GM12878 (cell line): Measurements from ENCODE around the gene CASP8AP2. TPM values are rescaled to one million over a fixed set of nuclear protein-coding genes. Genes with fewer than 3 reads are reported as not detected.

Experiments used
- ATAC-seq: fragments of 200-7000 bp; cut with Tn5 transposase; 3 replicates; pipeline ENCODE4 v1.9.1; 2020; ENCODE audit warnings: mild to moderate bottlenecking, moderate library complexity
- BruUV-seq: library from RNA; stranded (reverse); fragments of 400-500 nt; replicated peaks from 2 replicates; lab custom pipeline; 2021; lab: Mats Ljungman, UMichigan
- CTCF ChIA-PET: fragments of 300-600 bp; sonication (Branson Sonifier 250); formaldehyde crosslinking; extraction: SDS; loops from one replicate; lab custom pipeline; 2021; ENCODE audit warnings: inconsistent platforms; lab: Yijun Ruan, JAX
- POLR2A ChIA-PET: fragments of 350-600 bp; formaldehyde crosslinking; extraction: SDS; loops from one replicate; lab custom pipeline; 2021; ENCODE audit warnings: inconsistent platforms; lab: Charles Lee
- RAD21 ChIA-PET: fragments of 300-600 bp; sonication (Branson Sonifier 250); formaldehyde crosslinking; loops from one replicate; lab custom pipeline; 2023; ENCODE audit warnings: antibody characterized with exemption; ENCODE audit not compliant: unreplicated experiment; lab: Charles Lee
- SMC1A ChIA-PET: fragments of 300-600 bp; sonication (Branson Sonifier 250); formaldehyde crosslinking; loops from one replicate; lab custom pipeline; 2023; ENCODE audit not compliant: unreplicated experiment, uncharacterized antibody; lab: Charles Lee
- DNase-seq: peaks from one replicate; pipeline ENCODE4 v3.0.0-alpha.2; 2011; ENCODE audit warnings: low read depth, low spot score
- FAIRE-seq: peaks from 3 replicates; lab custom pipeline; 2011; peaks lifted over from hg19 to GRCh38; lab: Jason Lieb, UNC
- H2AFZ ChIP-seq: 2 replicates; pipeline ENCODE4 v1.6.0; 2011; ENCODE audit warnings: low read depth, low read length, control low read depth; ENCODE audit not compliant: control insufficient read depth
- H3K27ac ChIP-seq: 2 replicates; pipeline ENCODE4 v1.5.1; 2011; ENCODE audit warnings: control low read depth; ENCODE audit not compliant: control insufficient read depth, insufficient read depth
- H3K27me3 ChIP-seq, 2 experiments: replicated peaks in 1 of 2; 2 replicates each; pipeline versions ENCODE4 v1.6.0 to v1.6.1; 2011; ENCODE audit warnings: low read length in 1 of 2; ENCODE audit not compliant: control insufficient read depth in 2 of 2, insufficient read depth in 2 of 2
- H3K36me3 ChIP-seq, 2 experiments: 2 replicates each; pipeline ENCODE4 v1.5.1; 2011; ENCODE audit warnings: low read length in 1 of 2; ENCODE audit not compliant: control insufficient read depth in 2 of 2, insufficient read depth in 2 of 2
- H3K4me1 ChIP-seq: 2 replicates; pipeline ENCODE4 v1.6.1; 2011; ENCODE audit warnings: mild to moderate bottlenecking, low read length, moderate library complexity, mixed read lengths; ENCODE audit not compliant: control insufficient read depth, insufficient read depth
- H3K4me2 ChIP-seq: 2 replicates; pipeline ENCODE4 v1.6.0; 2011; ENCODE audit warnings: control low read depth; ENCODE audit not compliant: control insufficient read depth, insufficient read depth
- H3K4me3 ChIP-seq: fragments of 200-600 bp; sonication (generic); 2 replicates; pipeline ENCODE4 v1.5.1; 2016
- H3K79me2 ChIP-seq: 2 replicates; pipeline ENCODE4 v1.6.0; 2011; ENCODE audit warnings: low read length; ENCODE audit not compliant: control insufficient read depth, insufficient read depth
- H3K9ac ChIP-seq: 2 replicates; pipeline ENCODE4 v1.8.0; 2011; ENCODE audit warnings: low read length, control low read depth, mixed read lengths; ENCODE audit not compliant: control insufficient read depth, insufficient read depth
- H3K9me3 ChIP-seq: replicated peaks from 3 replicates; pipeline ENCODE4 v1.5.1; 2011; ENCODE audit warnings: mild to moderate bottlenecking, low read length; ENCODE audit not compliant: control insufficient read depth, insufficient read depth
- H4K20me1 ChIP-seq: 2 replicates; pipeline ENCODE4 v1.6.0; 2011; ENCODE audit not compliant: control insufficient read depth, insufficient read depth
- EGR1 ChIP-seq, 2 experiments: IDR thresholded peaks; 1 replicate in 1 of 2; 2 replicates in 1 of 2; pipeline ENCODE4 v1.6.1; 2011 to 2012; ENCODE audit warnings: low read depth in 2 of 2, low read length in 2 of 2, borderline replicate concordance in 1 of 2, mild to moderate bottlenecking in 1 of 2, moderate library complexity in 1 of 2
- RUNX3 ChIP-seq: IDR thresholded peaks from 2 replicates; pipeline ENCODE4 v1.6.1; 2012; ENCODE audit warnings: low read length, inconsistent platforms
- WGBS: methylation state at CpG from one replicate; pipeline ENCODE4 v1.1.6; 2016; ENCODE audit warnings: low lambda C conversion rate; ENCODE audit not compliant: insufficient replicate concordance, insufficient coverage; ENCODE audit errors: missing lambda C conversion rate; 5-methylcytosine and 5-hydroxymethylcytosine counted together
- in situ Hi-C: fragments of 300-500 bp; cut with MboI; formaldehyde crosslinking; loops from 9 replicates; pipeline ENCODE4 v1.14.3; 2018; ENCODE audit warnings: mixed read lengths
- intact Hi-C: fragments of 100-400 bp; cut with micrococcal nuclease; formaldehyde crosslinking; loops from one replicate; pipeline ENCODE4 v1.14.2; 2022; ENCODE audit not compliant: unreplicated experiment
- polyA plus RNA-seq, 11 experiments: library from polyadenylated mRNA; depleted of rRNA in 4 of 11; unstranded in 6 of 11; stranded (reverse) in 5 of 11; fragments of >200 nt; fragmentation: Nextera tagmentation in 4 of 11; fragmentation: Illumina TruSeq in 1 of 11; extraction: Ambion mirVana in 4 of 11; extraction: Trizol in 1 of 11; gene quantifications; 1 replicate in 1 of 11; 2 replicates in 10 of 11; pipeline versions ENCODE4 v1.2.1 to v1.2.3, GENCODE V29; 2011 to 2016; ENCODE audit warnings: inconsistent platforms in 2 of 11, missing spikeins in 2 of 11, low read depth in 1 of 11
- total RNA-seq, 4 experiments: library from RNA; depleted of rRNA in 3 of 4; stranded (reverse); fragments of >200 nt in 3 of 4; fragmentation: Illumina TruSeq in 1 of 4; extraction: Trizol in 1 of 4; gene quantifications; 2 replicates each; pipeline versions ENCODE4 v1.2.1 to v1.2.3, GENCODE V29; 2013 to 2021
- TF ChIP-seq, protein P1 (sequence below): IDR thresholded peaks from 2 replicates; pipeline ENCODE4 v1.6.1; 2012; ENCODE audit warnings: mild to moderate bottlenecking, low read depth, low read length
- TF ChIP-seq, protein P2 (sequence below): IDR thresholded peaks from 2 replicates; pipeline ENCODE4 v1.6.1; 2011; ENCODE audit warnings: borderline replicate concordance, low read depth, mild to moderate bottlenecking, moderate library complexity, mixed read lengths, low read length; ENCODE audit not compliant: insufficient read depth; ENCODE audit errors: extremely low read length
- TF ChIP-seq, protein P3 (sequence below): IDR thresholded peaks from 2 replicates; pipeline ENCODE4 v1.6.1; 2012; ENCODE audit warnings: low read length, inconsistent platforms

Gene CASP8AP2
- total and polyA plus RNA-seq, 10 of the 15 experiments (the other 5 are each of a cell fraction or from before 2014, with no cell fraction given), result 11.1 to 28.7 (median 17.1) TPM

DNA sequence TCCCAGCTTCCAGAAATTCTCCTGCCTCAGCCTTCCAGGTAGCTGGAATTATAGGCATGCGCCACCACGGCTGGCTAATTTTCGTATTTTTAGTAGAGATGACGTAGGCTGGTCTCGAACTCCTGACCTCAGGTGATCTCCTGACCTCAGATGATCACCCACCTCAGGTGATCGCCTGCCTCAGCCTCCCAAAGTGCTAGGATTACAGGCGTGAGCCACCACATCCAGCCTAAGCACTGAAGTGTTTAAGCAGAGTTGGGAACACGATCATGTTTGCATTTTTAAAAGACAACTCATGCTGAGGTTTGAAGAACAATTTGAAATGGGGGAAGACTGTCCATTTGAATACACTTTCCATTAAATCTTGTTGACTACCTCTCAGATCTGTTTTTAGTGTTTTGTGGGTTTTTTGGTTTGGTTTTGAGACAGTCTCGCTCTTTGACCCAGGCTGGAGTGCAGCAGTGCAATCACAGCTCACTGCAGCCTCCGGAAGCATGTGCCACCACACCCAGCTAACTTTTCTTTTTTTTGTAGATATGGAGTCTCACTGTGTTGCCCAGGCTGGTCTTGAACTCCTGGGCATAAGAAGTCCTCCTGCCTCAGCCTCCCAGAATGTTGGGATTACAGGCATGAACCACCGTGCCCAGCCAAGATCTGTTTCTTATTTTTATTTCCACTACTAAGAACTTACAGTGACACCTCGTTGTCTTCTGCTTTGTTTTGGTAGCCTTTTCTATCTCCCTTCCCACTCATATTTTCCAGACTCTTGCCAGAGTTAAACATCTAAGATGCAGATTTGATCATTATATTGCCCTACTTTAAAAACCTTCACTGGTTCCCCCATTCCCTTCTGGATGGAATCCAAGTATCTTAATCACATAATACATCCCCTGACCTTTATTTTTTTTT, 5.5 kb downstream of the CASP8AP2 start (continued):
- TF ChIP-seq EGR1 (IDR thresholded peaks at IDR 0.05; ENCODE audit: borderline replicate concordance in 1 of 2, low read depth in 2 of 2, low read length in 2 of 2), result no peak
- TF ChIP-seq, protein P1, sequence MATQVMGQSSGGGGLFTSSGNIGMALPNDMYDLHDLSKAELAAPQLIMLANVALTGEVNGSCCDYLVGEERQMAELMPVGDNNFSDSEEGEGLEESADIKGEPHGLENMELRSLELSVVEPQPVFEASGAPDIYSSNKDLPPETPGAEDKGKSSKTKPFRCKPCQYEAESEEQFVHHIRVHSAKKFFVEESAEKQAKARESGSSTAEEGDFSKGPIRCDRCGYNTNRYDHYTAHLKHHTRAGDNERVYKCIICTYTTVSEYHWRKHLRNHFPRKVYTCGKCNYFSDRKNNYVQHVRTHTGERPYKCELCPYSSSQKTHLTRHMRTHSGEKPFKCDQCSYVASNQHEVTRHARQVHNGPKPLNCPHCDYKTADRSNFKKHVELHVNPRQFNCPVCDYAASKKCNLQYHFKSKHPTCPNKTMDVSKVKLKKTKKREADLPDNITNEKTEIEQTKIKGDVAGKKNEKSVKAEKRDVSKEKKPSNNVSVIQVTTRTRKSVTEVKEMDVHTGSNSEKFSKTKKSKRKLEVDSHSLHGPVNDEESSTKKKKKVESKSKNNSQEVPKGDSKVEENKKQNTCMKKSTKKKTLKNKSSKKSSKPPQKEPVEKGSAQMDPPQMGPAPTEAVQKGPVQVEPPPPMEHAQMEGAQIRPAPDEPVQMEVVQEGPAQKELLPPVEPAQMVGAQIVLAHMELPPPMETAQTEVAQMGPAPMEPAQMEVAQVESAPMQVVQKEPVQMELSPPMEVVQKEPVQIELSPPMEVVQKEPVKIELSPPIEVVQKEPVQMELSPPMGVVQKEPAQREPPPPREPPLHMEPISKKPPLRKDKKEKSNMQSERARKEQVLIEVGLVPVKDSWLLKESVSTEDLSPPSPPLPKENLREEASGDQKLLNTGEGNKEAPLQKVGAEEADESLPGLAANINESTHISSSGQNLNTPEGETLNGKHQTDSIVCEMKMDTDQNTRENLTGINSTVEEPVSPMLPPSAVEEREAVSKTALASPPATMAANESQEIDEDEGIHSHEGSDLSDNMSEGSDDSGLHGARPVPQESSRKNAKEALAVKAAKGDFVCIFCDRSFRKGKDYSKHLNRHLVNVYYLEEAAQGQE, result no peak
- TF ChIP-seq, protein P2, sequence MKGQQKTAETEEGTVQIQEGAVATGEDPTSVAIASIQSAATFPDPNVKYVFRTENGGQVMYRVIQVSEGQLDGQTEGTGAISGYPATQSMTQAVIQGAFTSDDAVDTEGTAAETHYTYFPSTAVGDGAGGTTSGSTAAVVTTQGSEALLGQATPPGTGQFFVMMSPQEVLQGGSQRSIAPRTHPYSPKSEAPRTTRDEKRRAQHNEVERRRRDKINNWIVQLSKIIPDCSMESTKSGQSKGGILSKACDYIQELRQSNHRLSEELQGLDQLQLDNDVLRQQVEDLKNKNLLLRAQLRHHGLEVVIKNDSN, result no peak
- TF ChIP-seq, all 136 proteins: peak for 47

DNA sequence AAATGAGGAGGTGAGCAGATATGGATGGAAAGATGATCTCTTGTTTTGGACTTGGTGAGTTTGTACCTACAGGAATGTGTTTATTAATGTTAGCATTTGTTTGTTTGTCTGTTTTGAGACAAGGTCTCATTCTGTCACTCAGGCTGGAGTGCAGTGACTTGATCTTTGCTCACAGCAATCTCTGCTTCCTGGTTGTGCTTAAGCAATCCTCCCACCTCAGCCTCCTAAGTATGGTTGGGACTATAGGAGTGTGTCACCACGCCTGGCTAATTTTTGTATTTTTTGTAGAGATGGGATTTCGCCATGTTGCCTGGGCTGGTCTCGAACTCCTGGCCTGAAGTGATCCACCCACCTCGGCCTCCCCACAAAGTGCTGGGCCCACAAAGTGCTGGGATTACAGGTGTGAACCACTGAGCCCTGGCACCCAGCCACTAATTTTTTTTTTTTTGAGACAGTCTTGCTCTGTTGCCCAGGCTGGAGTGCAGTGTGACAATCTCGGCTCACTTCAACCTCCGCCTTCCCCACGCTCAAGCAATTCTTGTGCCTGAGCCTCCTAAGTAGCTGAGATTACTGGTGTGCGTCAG, 7.1 kb downstream of the CASP8AP2 start:
- DNase-seq, result no peak

More for the DNA sequence above, 7.1 kb downstream of the CASP8AP2 start:
- H3K4me1 ChIP-seq, result peaks cover 24% of the 10 kb centered on the region
- H3K36me3 ChIP-seq, result peaks cover 0 to 8% of the 10 kb centered on the region in 2 experiments; a peak in 2 of 4 replicates
- no peak overlapping the region for H2AFZ ChIP-seq
- 83% methylated on average over 8 of the region's 8 CpGs for WGBS
- ATAC-seq (no peak), FAIRE-seq (no peak)
- H4K20me1 ChIP-seq, result no peaks in the 10 kb centered on the region
- H3K9me3 ChIP-seq, result no peaks in the 10 kb centered on the region
- in situ Hi-C loops, result loop anchor here (10.0 kb wide), 1 partner anchor 448 kb away; no protein-coding TSS in a partner anchor
- intact Hi-C loops, result no loop called here
- peaks cover 17% of the 10 kb centered on the region for H3K79me2 ChIP-seq
- no peak overlapping the region for H3K27ac ChIP-seq
- TF ChIP-seq, protein P3, sequence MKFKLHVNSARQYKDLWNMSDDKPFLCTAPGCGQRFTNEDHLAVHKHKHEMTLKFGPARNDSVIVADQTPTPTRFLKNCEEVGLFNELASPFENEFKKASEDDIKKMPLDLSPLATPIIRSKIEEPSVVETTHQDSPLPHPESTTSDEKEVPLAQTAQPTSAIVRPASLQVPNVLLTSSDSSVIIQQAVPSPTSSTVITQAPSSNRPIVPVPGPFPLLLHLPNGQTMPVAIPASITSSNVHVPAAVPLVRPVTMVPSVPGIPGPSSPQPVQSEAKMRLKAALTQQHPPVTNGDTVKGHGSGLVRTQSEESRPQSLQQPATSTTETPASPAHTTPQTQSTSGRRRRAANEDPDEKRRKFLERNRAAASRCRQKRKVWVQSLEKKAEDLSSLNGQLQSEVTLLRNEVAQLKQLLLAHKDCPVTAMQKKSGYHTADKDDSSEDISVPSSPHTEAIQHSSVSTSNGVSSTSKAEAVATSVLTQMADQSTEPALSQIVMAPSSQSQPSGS, result no peak
- TF ChIP-seq RUNX3, result peak; percentile 58; the same call in 1 of the 2 replicates
- ChIA-PET POLR2A (interaction anchor here (1.8 kb wide), 1 partner anchor 17 kb away, joined by 7 read pairs; the partner anchor contains the start of gene MDN1), RAD21 (interaction anchor here (0.6 kb wide), 1 partner anchor 24 kb away, joined by 3 read pairs; no protein-coding TSS in a partner anchor), SMC1A (no interaction called here), CTCF (interaction anchor here (0.5 to 0.9 kb wide), 4 partner anchors 17 to 463 kb away, joined by 3 to 4 read pairs (median 3); partner anchors contain the start of gene MDN1)
- H3K27me3 ChIP-seq, result no peaks in the 10 kb centered on the region
- H3K4me2 ChIP-seq, result no peak overlapping the region
- no TSS peak for BruUV-seq
- no peak overlapping the region for H3K9ac ChIP-seq
- no peak overlapping the region for H3K4me3 ChIP-seq
